ENCODE results near the gene SORL1.
"Not testable (repeated sequence)": the region's sequence is repeated elsewhere in the genome, so short reads cannot be mapped to it uniquely, and the experiment has no call there.

Gene SORL1

GRCh38 chr11:121499405-121499804 lies 47.3 kb downstream of the SORL1 start:
- DNase-seq, result no peak

GRCh38 chr11:121500275-121500674 lies 48.2 kb downstream of the SORL1 start:
- no peak for DNase-seq

- no peak for DNase-seq
Measured at GRCh38 chr11:121500717-121501116, 48.6 kb downstream of the SORL1 start.

- DNase-seq, result no peak
Measured at GRCh38 chr11:121503051-121503450, 50.9 kb downstream of the SORL1 start.

- not testable (repeated sequence) for DNase-seq
Measured at GRCh38 chr11:121506237-121506636, 54.1 kb downstream of the SORL1 start.

GRCh38 chr11:121508449-121508848 lies 56.3 kb downstream of the SORL1 start:
- peak in 20 of 56 donors; percentile 10 to 54 (median 28) for DNase-seq

GRCh38 chr11:121510438-121510837 lies 58.3 kb downstream of the SORL1 start:
- DNase-seq, result no peak

- peak in 22 of 56 donors; percentile 3 to 56 (median 32) for DNase-seq
Measured at GRCh38 chr11:121512468-121513465, 60.7 kb downstream of the SORL1 start.

GRCh38 chr11:121513807-121514206 lies 61.7 kb downstream of the SORL1 start:
- no peak for DNase-seq

- DNase-seq, result no peak
Measured at GRCh38 chr11:121514432-121515334, 62.6 kb downstream of the SORL1 start.

- no peak for DNase-seq
Measured at GRCh38 chr11:121515335-121515671, 63.2 kb downstream of the SORL1 start.

- DNase-seq, result no peak
Measured at GRCh38 chr11:121517996-121518395, 65.9 kb downstream of the SORL1 start.

GRCh38 chr11:121520243-121521144 lies 68.4 kb downstream of the SORL1 start:
- no peak for DNase-seq

- no peak for DNase-seq
Measured at GRCh38 chr11:121521145-121522042, 69.3 kb downstream of the SORL1 start.

GRCh38 chr11:121522043-121522941 lies 70.2 kb downstream of the SORL1 start:
- DNase-seq, result no peak

- DNase-seq, result no peak
Measured at GRCh38 chr11:121523581-121524232, 71.6 kb downstream of the SORL1 start.

- DNase-seq, result peak in 8 of 56 donors; percentile 10 to 38 (median 20)
Measured at GRCh38 chr11:121524233-121524631, 72.1 kb downstream of the SORL1 start.

GRCh38 chr11:121525376-121525775 lies 73.3 kb downstream of the SORL1 start:
- no peak for DNase-seq

Measured in nucleus accumbens (tissue), 56 donors.